Aorta (tissue), 5 donors: Measurements from ENCODE around the gene TNFRSF1A. TPM values are rescaled to one million over a fixed set of nuclear protein-coding genes. Genes with fewer than 3 reads are reported as not detected.

Experiments used
- ATAC-seq: fragments of 200-7000 bp; cut with Tn5 transposase; one replicate; pipeline ENCODE4 v1.9.1; 2022; ENCODE audit warnings: moderate library complexity; ENCODE audit not compliant: low FRiP score
- DNase-seq, 2 donors: peaks; one replicate each; pipeline ENCODE4 v3.0.0-alpha.2; 2020
- H3K27ac ChIP-seq, 2 donors: one replicate each; pipeline ENCODE4 v1.5.1; 2013; ENCODE audit warnings: low read length in 2 of 2, mild to moderate bottlenecking in 2 of 2, moderate library complexity in 2 of 2, control low read depth in 1 of 2, inconsistent platforms in 1 of 2, low read depth in 1 of 2
- H3K27me3 ChIP-seq, 2 donors: one replicate each; pipeline ENCODE4 v1.6.1; 2013; ENCODE audit warnings: control low read depth in 1 of 2, low read length in 1 of 2, mild to moderate bottlenecking in 1 of 2, moderate library complexity in 1 of 2; ENCODE audit not compliant: insufficient read depth in 2 of 2, control insufficient read depth in 1 of 2
- H3K36me3 ChIP-seq, 2 donors: one replicate each; pipeline ENCODE4 v1.6.1; 2013; ENCODE audit warnings: control low read depth in 1 of 2, low read length in 1 of 2, mild to moderate bottlenecking in 1 of 2; ENCODE audit not compliant: insufficient read depth in 2 of 2, control insufficient read depth in 1 of 2
- H3K4me1 ChIP-seq, 2 donors: one replicate each; pipeline ENCODE4 v1.6.1; 2013; ENCODE audit warnings: low read length in 2 of 2, control low read depth in 1 of 2, mild to moderate bottlenecking in 1 of 2, moderate library complexity in 1 of 2; ENCODE audit not compliant: insufficient read depth in 2 of 2, control insufficient read depth in 1 of 2
- H3K4me3 ChIP-seq, 2 donors: one replicate each; pipeline ENCODE4 v1.5.1; 2013; ENCODE audit warnings: low read length in 2 of 2, control low read depth in 1 of 2, mild to moderate bottlenecking in 1 of 2
- H3K9me3 ChIP-seq: one replicate; pipeline ENCODE4 v1.6.1; 2013; ENCODE audit warnings: mild to moderate bottlenecking, low read length; ENCODE audit not compliant: control insufficient read depth
- WGBS, 2 donors: extraction: QIAGEN DNeasy Blood & Tissue Kit; methylation state at CpG; one replicate each; pipeline ENCODE4 v1.1.7; 2013; 5-methylcytosine and 5-hydroxymethylcytosine counted together
- intact Hi-C, 2 donors: fragments of 100-400 bp; cut with DNase I; formaldehyde crosslinking; loops; one replicate each; pipeline versions ENCODE4 v1.14.2 to v1.15.0; 2022
- polyA plus RNA-seq, 2 donors: library from polyadenylated mRNA; stranded (reverse); fragments of 200-250 nt; gene quantifications; one replicate each; pipeline ENCODE4 v1.2.3, GENCODE V29; 2013
- total RNA-seq, 2 donors: library from RNA; stranded (reverse); fragmentation: NEBNext Ultra II Directional; extraction: Animal tissue kit (Norgen Biotek cat#: 25700); gene quantifications; one replicate each; pipeline ENCODE4 v1.2.1, GENCODE V29; 2021
- donor health status: healthy with polysubstance abuse.
- donor health status: Bipolar disorder and iron deficiency.
- donor health status: DM: no; HTN: no; CAD: no.
- donor health status: DM: no; HTN: no; CAD: no.
- donor health status: DM: yes; HTN: yes; CAD: no.

TNFRSF1A gene
- total and polyA plus RNA-seq, 4 donors, result 36.9 to 236 (median 151) TPM

DNA sequence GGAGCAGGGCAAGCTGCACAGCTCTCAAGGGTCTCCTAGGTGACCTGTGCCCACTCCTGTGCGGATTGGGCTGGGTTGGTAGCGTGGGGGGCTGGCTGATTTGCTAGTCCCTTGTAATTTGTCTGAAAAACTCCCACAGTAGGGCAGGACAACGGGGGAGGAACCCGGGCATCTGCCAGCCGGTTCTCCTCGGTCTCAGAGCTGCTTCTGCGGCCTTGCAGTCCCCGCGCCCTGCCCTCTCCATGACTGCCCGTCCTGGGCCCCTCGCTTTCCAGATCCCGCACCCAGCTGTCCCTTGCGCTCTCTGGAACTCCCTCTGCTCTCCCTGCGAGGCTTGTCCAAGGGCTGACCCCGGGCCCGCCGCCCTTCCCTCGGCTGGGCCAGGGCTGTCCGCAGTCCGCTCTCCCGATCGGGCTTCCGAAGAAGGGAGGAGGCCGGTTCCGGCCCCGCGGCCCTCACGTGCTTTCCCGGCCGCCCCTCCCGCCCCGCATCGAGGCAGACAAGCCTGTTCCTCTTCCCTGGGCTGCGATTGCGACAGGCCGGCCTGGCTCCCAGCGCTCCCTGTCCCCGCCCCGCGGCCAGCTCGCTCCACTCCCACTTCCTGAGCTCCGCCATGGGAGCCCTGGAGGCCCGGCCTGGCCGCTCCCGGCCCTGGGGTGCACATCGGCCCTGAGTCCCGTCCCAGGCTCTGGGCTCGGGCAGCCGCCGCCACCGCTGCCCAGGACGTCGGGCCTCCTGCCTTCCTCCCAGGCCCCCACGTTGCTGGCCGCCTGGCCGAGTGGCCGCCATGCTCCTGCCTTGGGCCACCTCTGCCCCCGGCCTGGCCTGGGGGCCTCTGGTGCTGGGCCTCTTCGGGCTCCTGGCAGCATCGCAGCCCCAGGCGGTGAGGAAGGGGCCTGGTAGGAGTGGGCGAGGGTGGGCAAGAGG is 42.0 kb upstream of the TNFRSF1A start, which contains the start of gene LTBR:
LTBR (plus strand) TSS at position 591 of the 927 bp plus-strand sequence; CDS start at position 788, 197 bp downstream.
- H3K4me3 ChIP-seq, result peak within 1 kb of the TSS; percentile 36 to 48

DNA sequence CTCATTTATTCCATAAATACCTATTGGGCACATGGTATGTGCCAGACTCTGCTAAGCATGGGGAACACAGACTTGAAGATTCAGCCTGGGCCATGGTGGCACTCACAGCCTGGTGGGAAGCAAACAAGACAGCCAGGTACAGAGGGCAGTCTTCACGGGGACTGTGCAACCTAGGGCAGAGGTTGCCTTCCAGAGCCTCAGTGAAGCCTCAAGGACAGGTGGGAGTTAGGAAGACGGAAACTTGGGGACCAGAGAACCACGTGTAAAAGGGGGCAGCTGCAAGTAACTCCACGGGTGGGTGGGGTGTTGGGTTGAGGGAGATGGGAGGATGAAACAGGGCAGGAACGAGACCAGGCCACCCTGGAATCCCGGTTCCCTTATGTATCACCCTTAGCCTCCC is 41.1 kb upstream of the TNFRSF1A start:
- no peaks in the 10 kb centered on the region for H3K4me1 ChIP-seq
- intact Hi-C loops, result loop anchor here in 1 of 2 donors (5.0 kb wide), 1 partner anchor 41 kb away; the partner anchor contains the start of gene TNFRSF1A
- peak overlapping the region; percentile 65 to 88 for H3K27ac ChIP-seq

More for the DNA sequence above, 42.0 kb upstream of the TNFRSF1A start, which contains the start of gene LTBR:
- 1 to 2% methylated on average over 55 to 62 of the region's 62 CpGs for WGBS, 2 donors
- H3K9me3 ChIP-seq, result no peaks in the 10 kb centered on the region
- H3K36me3 ChIP-seq, result no peaks in the 10 kb centered on the region
- ATAC-seq (peak; percentile 98), DNase-seq (peak; percentile 98 to 99)
- H3K27ac ChIP-seq, result peak within 1 kb of the TSS; percentile 65 to 88
- intact Hi-C loops, result loop anchor here (2.0 to 5.0 kb wide), 2 partner anchors 42 to 47 kb away; partner anchors contain the start of gene TNFRSF1A (in 1 of the 2)
- H3K4me1 ChIP-seq, result no peaks in the 10 kb centered on the region
- no peaks in the 10 kb centered on the region for H3K27me3 ChIP-seq

DNA sequence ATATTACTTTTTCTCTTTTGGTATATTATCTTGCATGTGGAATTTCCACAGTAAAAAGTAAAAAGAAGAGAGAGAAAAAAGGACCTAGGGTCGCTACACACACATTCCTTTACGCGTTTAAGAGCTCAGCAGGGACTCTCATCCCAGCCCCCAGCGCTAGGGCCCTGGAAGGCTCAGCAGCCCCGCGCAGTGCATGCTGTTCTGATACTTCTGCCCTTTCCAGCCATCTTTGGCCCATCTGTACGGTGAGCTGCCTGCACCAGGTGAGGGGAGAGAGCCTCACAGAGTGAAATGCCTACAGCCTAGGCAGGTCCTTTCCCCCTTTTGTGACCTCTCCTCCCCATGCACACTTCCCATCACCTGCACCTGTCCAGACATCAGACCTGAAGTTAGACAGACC is 40.5 kb upstream of the TNFRSF1A start:
- 92 to 93% methylated on average over 7 of the region's 7 CpGs for WGBS, 2 donors
- no peak overlapping the region for H3K27ac ChIP-seq
- H3K27me3 ChIP-seq, result no peaks in the 10 kb centered on the region
- no peak for DNase-seq
- intact Hi-C loops, result loop anchor here in 1 of 2 donors (5.0 kb wide), 1 partner anchor 40 kb away; the partner anchor contains the start of gene TNFRSF1A
- H3K9me3 ChIP-seq, result no peaks in the 10 kb centered on the region
- no peak overlapping the region for H3K4me3 ChIP-seq
- no peaks in the 10 kb centered on the region for H3K4me1 ChIP-seq
- no peaks in the 10 kb centered on the region for H3K36me3 ChIP-seq
- ATAC-seq, result no peak

More for the DNA sequence above, 41.1 kb upstream of the TNFRSF1A start:
- Histone ChIP-seq H3K4me3 (no peak overlapping the region), H3K27me3 (no peaks in the 10 kb centered on the region), H3K36me3 (no peaks in the 10 kb centered on the region), H3K9me3 (no peaks in the 10 kb centered on the region)
- 80 to 89% methylated on average over 6 of the region's 6 CpGs for WGBS, 2 donors
- no peak for DNase-seq
- ATAC-seq, result no peak

DNA sequence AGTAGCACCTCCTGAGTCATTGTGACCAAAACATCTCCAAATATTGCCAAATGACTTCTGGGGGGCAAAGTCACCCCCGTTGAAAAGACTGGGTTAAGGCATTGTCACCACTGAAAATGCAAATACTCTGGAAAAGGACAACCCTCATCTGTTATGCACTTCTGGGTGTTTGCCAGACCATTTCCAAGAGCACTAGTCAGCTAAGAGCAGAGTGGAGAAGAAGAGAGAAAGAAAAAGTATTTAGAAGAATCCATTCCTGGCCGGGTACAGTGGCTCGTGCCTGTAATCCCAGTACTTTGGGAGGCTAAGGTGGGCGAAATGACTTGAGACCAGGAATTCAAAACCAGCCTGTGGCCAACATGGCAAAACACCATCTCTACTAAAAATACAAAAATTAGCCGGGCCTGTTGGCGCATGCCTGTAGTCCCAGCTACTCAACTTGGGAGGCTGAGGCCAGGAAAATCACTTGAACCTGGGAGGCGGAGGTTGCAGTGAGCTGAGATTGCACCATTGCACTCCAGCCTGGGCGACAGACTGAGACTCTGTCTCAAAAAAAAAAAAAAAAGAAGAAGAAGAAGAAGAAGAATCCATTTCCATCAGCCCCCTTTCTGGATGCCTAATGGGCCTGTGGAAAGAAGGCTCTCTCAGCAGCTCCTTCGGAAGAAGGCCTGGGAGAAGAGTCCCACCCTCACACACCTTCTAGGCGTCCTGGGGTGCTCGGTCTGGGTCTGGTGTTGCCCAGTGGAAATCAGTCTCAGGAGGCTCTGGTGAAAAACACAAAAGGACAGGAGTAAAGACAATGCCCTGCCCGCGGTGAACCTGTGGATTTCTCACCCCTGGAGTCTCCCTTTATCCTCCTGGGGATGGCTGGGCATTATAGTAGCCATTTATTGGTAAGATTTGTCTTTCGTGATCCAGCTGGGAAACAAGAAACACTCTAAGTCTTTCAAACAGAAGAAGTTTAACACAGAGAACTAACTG is 38.6 kb upstream of the TNFRSF1A start:
- ATAC-seq (no peak), DNase-seq (peak in 1 of 2 donors; percentile 33)
- intact Hi-C loops, result loop anchor here in 1 of 2 donors (5.0 kb wide), 1 partner anchor 38 kb away; the partner anchor contains the start of gene TNFRSF1A
- H3K27ac ChIP-seq, result no peak overlapping the region
- no peaks in the 10 kb centered on the region for H3K4me1 ChIP-seq
- no peaks in the 10 kb centered on the region for H3K9me3 ChIP-seq
- H3K27me3 ChIP-seq, result no peaks in the 10 kb centered on the region
- no peak overlapping the region for H3K4me3 ChIP-seq
- 70 to 78% methylated on average over 14 of the region's 14 CpGs for WGBS, 2 donors
- H3K36me3 ChIP-seq, result no peaks in the 10 kb centered on the region

DNA sequence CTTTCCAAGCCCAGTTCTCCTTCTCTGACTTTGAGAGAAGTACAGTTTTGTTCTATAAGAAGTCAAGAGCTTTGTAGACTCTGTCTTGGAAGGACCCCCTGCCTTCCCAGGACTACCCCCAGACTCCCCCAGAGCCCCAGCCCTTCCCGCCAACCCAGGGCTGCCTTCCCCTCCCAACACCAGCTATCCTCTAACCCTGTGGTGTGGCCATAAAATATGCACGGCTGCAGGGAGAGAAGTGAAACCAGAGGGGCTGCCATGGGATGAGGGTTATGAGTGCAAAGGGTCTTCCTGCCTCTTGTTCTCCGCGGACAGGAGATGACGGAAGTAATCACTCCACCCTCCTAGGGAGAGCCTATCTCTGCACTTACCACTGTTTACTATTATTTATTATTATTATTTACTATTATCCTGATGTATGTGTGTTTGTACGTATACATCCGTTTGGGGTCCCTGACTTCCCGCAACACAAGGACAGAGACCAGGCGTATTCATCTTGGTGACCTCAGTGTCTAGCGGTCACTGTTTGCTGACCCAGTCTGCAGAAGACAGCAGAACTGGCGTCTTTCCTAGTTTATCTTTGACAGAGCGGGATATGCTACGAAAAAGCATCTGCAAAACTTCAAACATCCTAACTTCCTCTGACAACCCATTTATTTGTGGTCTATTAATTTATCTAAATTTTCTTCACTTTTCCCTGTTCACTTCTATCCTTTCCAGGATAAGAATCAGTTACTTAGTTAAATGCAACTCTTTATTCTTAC is 37.0 kb upstream of the TNFRSF1A start:
- peak in 1 of 2 donors; percentile 46 for DNase-seq
- no peaks in the 10 kb centered on the region for H3K4me1 ChIP-seq
- intact Hi-C loops, result no loop called here
- 91 to 92% methylated on average over 13 of the region's 13 CpGs for WGBS, 2 donors
- no peak for ATAC-seq
- H3K27me3 ChIP-seq, result no peaks in the 10 kb centered on the region
- no peak overlapping the region for H3K4me3 ChIP-seq
- no peak overlapping the region for H3K27ac ChIP-seq
- no peaks in the 10 kb centered on the region for H3K36me3 ChIP-seq
- H3K9me3 ChIP-seq, result no peaks in the 10 kb centered on the region

DNA sequence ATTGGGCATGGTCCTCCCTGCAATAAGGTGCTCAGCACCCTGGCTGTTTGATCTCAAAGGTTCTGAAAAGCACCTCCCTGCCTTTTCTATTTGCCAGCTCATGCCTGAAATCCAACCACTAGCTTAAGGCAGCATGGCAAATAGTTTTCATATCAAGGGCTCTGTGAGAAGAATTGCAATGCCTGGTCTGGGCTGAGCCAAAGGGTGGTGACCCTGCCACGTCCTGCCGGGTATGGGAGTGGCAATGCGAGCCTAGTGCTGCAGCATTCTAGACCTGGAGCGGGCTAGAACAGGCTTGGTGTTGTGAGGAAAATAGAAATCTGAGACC is 35.8 kb upstream of the TNFRSF1A start:
- no peaks in the 10 kb centered on the region for H3K27me3 ChIP-seq
- intact Hi-C loops, result no loop called here
- DNase-seq (peak in 1 of 2 donors; percentile 65), ATAC-seq (no peak)
- H3K4me1 ChIP-seq, result no peaks in the 10 kb centered on the region
- no peaks in the 10 kb centered on the region for H3K36me3 ChIP-seq
- H3K4me3 ChIP-seq, result no peak overlapping the region
- WGBS, 2 donors, result 71 to 83% methylated on average over 4 of the region's 4 CpGs
- no peaks in the 10 kb centered on the region for H3K9me3 ChIP-seq
- no peak overlapping the region for H3K27ac ChIP-seq

DNA sequence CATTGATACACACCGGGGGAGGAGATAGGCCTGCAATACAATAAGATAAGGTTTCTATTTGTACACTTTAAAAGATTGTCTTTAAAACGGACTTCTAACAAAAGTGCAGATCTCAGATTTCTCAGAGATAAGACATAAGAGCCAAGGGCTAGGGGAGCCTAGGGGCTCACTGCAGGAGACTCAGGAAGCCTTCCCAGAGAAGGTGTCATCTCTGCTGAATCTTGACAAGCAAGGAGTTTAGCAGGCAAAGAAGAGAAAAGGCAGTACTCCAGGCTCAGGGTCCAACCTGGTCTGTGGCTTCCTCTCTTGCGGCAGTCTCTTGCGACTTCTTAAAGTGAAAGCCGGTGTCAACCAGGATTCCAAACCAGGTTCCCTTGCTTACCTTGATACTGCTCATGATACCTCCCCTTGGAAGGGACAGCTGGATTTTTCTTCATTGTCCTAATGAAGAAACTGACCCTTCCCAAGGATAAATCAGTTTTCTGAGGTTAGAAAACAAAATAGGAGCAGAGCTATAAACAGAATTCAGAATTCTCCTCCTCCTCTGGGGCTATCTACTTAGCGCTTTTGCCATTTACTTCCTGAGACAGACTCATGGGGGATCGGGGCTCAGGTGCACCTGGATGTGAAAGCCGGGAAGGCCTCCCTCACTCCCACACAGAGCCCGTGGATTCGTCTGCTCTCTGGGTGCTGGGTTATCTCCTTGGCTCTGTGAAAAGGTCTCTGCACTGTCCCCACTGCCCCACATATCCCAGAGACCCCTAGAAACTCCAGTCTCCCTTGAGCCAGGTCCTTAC is 35.2 kb upstream of the TNFRSF1A start:
- intact Hi-C loops, result no loop called here
- ATAC-seq (no peak), DNase-seq (peak in 1 of 2 donors; percentile 30)
- WGBS, 2 donors, result 88 to 89% methylated on average over 10 of the region's 10 CpGs
- no peaks in the 10 kb centered on the region for H3K4me1 ChIP-seq
- H3K4me3 ChIP-seq, result no peak overlapping the region
- no peaks in the 10 kb centered on the region for H3K9me3 ChIP-seq
- H3K36me3 ChIP-seq, result no peaks in the 10 kb centered on the region
- H3K27ac ChIP-seq, result peak overlapping the region in 1 of 2 donors; percentile 35
- H3K27me3 ChIP-seq, result no peaks in the 10 kb centered on the region
